MCF 10A (cell line): ENCODE results near the gene NR4A1. TPM values are rescaled to one million over a fixed set of nuclear protein-coding genes. Genes with fewer than 3 reads are reported as not detected.

Source experiments
- BruUV-seq: library from RNA; stranded (reverse); fragments of 400-500 nt; replicated peaks from 2 replicates; lab custom pipeline; 2021; lab: Mats Ljungman, UMichigan
- CTCF ChIA-PET: fragments of 300-600 bp; sonication (Branson Sonifier 250); formaldehyde crosslinking; extraction: SDS; loops from one replicate; lab custom pipeline; 2021; ENCODE audit warnings: antibody characterized with exemption, inconsistent platforms; lab: Yijun Ruan, JAX
- POLR2A ChIA-PET: fragments of 300-600, 350-650 bp; sonication (Branson Sonifier 250); formaldehyde crosslinking; extraction: SDS; loops from one replicate; lab custom pipeline; 2020; ENCODE audit warnings: antibody characterized with exemption, inconsistent platforms; lab: Yijun Ruan, JAX
- DNase-seq: peaks from one replicate; pipeline ENCODE4 v3.0.0-alpha.2; 2018; ENCODE audit not compliant: unreplicated experiment
- H3K27ac Mint-ChIP-seq: one replicate; pipeline ENCODE4 v1.8.0; 2022; ENCODE audit warnings: mild to moderate bottlenecking, low read depth, mixed read lengths; ENCODE audit not compliant: unreplicated experiment
- H3K27me3 Mint-ChIP-seq: one replicate; pipeline ENCODE4 v1.8.0; 2022; ENCODE audit warnings: mixed read lengths; ENCODE audit not compliant: insufficient read depth, unreplicated experiment
- H3K36me3 Mint-ChIP-seq: one replicate; pipeline ENCODE4 v1.8.0; 2022; ENCODE audit warnings: mild to moderate bottlenecking, moderate library complexity, mixed read lengths; ENCODE audit not compliant: insufficient read depth, unreplicated experiment
- H3K4me1 Mint-ChIP-seq: one replicate; pipeline ENCODE4 v1.8.0; 2022; ENCODE audit warnings: mixed read lengths; ENCODE audit not compliant: insufficient read depth, unreplicated experiment
- H3K4me3 Mint-ChIP-seq: one replicate; pipeline ENCODE4 v1.8.0; 2022; ENCODE audit warnings: mild to moderate bottlenecking, moderate library complexity, mixed read lengths; ENCODE audit not compliant: unreplicated experiment
- H3K9me3 Mint-ChIP-seq: one replicate; pipeline ENCODE4 v1.8.0; 2022; ENCODE audit warnings: mixed read lengths; ENCODE audit not compliant: unreplicated experiment
- intact Hi-C: fragments of 100-400 bp; cut with micrococcal nuclease; formaldehyde crosslinking; loops from 2 replicates; pipeline ENCODE4 v1.14.1; 2022
- total RNA-seq: library from RNA; stranded (reverse); gene quantifications from 2 replicates; pipeline ENCODE4 v1.2.3, GENCODE V29; 2022
- TF ChIP-seq, protein P1 (sequence below): fragments of 200-600 bp; IDR thresholded peaks from one replicate; pipeline ENCODE4 v1.8.0; 2022; ENCODE audit warnings: antibody characterized with exemption, mild to moderate bottlenecking; ENCODE audit not compliant: unreplicated experiment

Gene NR4A1
- total RNA-seq, 1 experiment from 2014 or later = 2.9 TPM

DNA sequence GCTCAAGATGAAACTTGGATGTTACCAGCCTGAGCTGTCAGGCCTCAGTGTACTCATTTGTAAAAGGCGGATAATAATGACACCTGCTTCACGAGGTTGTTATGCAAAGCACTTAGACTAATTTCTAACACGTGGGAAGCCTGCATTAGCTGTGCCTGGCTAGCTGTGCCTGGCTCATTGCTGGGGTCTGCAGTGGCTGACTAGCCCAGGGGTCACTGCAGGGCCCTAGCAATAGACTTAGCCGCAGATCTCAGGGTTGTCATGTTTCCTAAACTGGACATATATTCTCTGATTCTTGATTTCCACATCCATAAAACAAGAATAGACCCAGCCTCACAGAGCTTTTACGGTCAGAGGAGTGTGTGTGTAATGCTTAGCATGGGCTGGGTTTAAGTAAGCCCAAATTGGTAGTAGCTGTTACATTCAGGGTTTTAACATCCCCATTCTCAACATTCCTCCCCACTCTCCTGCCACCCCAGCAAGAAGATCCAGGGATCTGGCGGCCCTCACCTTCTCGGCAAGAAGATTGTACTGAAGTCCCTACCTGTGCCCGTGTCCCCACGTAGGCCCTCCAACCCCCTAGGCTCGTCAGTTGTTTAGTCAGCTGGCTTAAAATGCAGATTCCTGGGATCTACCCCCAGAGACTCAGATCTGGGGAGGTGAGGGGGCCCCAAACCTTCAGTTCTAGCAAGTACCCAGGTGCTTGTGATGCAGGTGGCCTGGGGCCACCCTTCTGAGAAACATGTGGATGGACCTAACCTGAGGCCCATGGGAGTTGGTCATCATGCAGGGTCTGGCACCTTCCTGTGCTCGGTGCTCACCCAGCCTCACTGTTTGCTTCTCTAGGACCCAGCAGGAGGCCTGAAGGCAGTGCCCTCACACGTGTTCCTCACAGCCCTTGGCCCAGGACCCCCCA is 8.6 kb downstream of the NR4A1 start:
- no peaks in the 10 kb centered on the region for H3K9me3 Mint-ChIP-seq
- no peaks in the 10 kb centered on the region for H3K27me3 Mint-ChIP-seq
- peaks cover 6% of the 10 kb centered on the region for H3K36me3 Mint-ChIP-seq
- no TSS peak for BruUV-seq
- TF ChIP-seq, protein P1, sequence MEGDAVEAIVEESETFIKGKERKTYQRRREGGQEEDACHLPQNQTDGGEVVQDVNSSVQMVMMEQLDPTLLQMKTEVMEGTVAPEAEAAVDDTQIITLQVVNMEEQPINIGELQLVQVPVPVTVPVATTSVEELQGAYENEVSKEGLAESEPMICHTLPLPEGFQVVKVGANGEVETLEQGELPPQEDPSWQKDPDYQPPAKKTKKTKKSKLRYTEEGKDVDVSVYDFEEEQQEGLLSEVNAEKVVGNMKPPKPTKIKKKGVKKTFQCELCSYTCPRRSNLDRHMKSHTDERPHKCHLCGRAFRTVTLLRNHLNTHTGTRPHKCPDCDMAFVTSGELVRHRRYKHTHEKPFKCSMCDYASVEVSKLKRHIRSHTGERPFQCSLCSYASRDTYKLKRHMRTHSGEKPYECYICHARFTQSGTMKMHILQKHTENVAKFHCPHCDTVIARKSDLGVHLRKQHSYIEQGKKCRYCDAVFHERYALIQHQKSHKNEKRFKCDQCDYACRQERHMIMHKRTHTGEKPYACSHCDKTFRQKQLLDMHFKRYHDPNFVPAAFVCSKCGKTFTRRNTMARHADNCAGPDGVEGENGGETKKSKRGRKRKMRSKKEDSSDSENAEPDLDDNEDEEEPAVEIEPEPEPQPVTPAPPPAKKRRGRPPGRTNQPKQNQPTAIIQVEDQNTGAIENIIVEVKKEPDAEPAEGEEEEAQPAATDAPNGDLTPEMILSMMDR = no peak
- no peak overlapping the region for H3K4me3 Mint-ChIP-seq
- no peaks in the 10 kb centered on the region for H3K4me1 Mint-ChIP-seq
- H3K27ac Mint-ChIP-seq = no peak overlapping the region
- POLR2A ChIA-PET = no interaction called here
- CTCF ChIA-PET = interaction anchor here (1.1 to 32.1 kb wide), 4 partner anchors 9 to 35 kb away, joined by 4 to 560 read pairs (median 7); partner anchors contain the start of gene ATG101
- no peak for DNase-seq
- intact Hi-C loops = no loop called here

DNA sequence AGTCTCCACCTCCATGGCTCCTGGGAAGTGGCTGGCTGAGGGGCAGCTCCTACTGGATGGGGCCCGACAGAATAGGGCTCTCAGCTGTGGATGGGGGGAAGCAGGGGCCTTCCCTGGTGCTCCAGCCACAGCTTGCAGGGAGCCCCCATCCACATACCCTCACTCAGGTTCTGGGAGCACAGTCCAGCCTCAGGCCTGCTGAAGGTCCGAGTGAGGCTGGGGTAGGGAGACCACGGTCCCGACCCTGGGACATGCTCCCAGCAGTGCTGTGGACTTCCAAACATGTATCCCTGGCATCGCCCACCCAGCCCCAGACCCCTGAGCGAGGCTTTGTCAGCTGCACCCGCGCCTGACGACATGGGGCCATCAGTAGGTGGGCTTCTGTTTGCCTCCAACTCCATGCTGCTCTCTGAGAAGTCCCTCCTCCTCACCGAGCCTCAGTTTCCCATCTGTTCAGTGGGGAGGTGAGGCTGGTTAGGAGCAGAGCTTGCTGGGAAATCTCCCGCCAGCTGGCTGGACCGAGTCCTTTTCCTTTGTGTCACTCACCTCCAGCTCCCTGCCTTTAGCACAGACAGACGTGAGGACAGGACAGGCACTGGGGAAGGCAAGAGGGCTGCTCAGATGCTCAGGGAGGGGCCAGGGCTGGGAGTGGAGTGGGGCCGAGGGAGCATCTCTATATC is 9.4 kb downstream of the NR4A1 start:
- Mint-ChIP-seq H3K4me1 (no peaks in the 10 kb centered on the region), H3K27ac (no peak overlapping the region), H3K9me3 (no peaks in the 10 kb centered on the region), H3K27me3 (peaks cover 6% of the 10 kb centered on the region), H3K36me3 (peaks cover 6% of the 10 kb centered on the region), H3K4me3 (no peak overlapping the region)
- POLR2A ChIA-PET = no interaction called here
- DNase-seq = no peak
- intact Hi-C loops = no loop called here
- BruUV-seq = no TSS peak
- CTCF ChIA-PET = interaction anchor here (1.0 to 32.1 kb wide), 5 partner anchors 10 to 67 kb away, joined by 3 to 560 read pairs (median 4); partner anchors contain the start of gene SMIM41
- TF ChIP-seq, protein P1 = no peak

DNA sequence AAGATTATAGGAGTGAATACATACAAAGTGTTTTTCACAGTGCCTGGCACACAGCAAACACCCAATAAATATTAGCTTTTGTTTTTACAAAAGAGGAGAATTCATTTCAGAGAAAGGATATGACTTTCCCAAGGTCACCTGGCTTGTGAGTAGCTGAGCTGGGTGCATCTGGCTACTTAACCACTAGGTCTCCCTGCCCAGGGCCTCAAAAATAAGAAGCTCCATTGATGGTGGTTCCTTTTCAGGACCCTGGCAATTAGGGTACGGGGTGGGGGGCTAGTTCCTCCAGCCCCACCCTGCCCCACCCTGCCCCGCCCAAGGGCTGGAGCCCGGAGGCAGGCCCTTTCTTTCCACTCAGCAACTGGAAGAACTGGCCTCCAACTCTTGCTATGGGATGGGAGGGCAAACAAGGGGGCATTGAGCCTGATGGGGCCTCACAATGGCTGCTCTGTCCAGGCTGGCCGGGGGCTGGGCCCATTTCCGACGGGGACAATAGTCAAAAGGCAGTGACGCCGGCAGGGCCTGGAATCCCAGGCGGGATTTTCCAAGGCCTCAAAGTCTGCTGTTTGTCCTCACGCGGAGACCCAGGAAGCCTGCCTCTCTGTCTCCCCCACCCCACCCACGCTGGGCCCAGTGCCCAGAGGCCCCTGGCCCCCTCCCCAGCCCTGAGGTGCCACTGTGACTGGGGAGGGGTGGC is 10.4 kb downstream of the NR4A1 start:
- DNase-seq = no peak
- TF ChIP-seq, protein P1 = no peak
- H3K27me3 Mint-ChIP-seq = peaks cover 16% of the 10 kb centered on the region
- H3K9me3 Mint-ChIP-seq = no peaks in the 10 kb centered on the region
- CTCF ChIA-PET = interaction anchor here (0.5 to 32.1 kb wide), 5 partner anchors 11 to 68 kb away, joined by 3 to 560 read pairs (median 4); partner anchors contain the start of gene SMIM41
- no TSS peak for BruUV-seq
- no peak overlapping the region for H3K4me3 Mint-ChIP-seq
- POLR2A ChIA-PET = no interaction called here
- no peaks in the 10 kb centered on the region for H3K4me1 Mint-ChIP-seq
- peaks cover 6% of the 10 kb centered on the region for H3K36me3 Mint-ChIP-seq
- intact Hi-C loops = no loop called here
- H3K27ac Mint-ChIP-seq = no peak overlapping the region
